ENCODE measurements around the gene ALDH1L1.

DNA sequence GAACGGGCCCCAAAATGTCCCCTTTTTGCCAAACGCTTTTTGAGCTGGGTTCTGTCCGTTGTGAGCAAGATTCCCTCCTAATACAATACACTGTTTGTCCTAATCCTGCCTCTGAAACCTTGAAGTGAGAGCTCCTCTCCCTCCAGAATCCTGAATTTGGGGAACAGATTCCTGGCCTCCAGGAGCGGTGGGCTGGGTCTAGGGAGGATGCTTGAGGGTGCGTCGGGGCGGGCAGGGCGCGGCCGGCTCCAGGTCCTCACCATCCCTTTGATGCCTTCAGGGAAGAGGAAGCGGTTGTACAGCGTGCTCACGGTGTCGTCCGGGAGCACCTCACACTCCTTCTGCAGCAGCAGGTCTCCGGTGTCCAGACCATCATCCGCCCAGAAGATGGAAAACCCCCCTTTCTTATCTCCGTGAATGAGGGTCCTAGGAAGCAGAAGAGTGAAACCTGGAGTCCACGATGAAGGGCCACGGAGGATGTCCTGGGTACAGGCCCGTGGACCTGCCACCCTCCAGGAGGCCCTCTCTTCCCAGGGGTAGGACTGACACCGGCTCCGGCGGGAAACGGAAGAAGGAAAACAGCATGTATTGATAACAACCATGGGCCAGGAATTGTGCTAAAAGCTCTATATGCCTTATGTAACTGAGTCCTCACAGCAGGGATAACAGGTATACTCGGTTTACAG lies 23.2 kb downstream of the ALDH1L1 start:
- TF ChIP-seq, protein P1, sequence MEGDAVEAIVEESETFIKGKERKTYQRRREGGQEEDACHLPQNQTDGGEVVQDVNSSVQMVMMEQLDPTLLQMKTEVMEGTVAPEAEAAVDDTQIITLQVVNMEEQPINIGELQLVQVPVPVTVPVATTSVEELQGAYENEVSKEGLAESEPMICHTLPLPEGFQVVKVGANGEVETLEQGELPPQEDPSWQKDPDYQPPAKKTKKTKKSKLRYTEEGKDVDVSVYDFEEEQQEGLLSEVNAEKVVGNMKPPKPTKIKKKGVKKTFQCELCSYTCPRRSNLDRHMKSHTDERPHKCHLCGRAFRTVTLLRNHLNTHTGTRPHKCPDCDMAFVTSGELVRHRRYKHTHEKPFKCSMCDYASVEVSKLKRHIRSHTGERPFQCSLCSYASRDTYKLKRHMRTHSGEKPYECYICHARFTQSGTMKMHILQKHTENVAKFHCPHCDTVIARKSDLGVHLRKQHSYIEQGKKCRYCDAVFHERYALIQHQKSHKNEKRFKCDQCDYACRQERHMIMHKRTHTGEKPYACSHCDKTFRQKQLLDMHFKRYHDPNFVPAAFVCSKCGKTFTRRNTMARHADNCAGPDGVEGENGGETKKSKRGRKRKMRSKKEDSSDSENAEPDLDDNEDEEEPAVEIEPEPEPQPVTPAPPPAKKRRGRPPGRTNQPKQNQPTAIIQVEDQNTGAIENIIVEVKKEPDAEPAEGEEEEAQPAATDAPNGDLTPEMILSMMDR (IDR thresholded peaks at IDR 0.05; ENCODE audit: low read length), result no peak
- no peak for TF ChIP-seq EZH2phosphoT487 (IDR thresholded peaks at IDR 0.05; ENCODE audit: low read length)
